Mononuclear cell (primary cell): ENCODE results near the gene NKAIN2. TPM values are rescaled to one million over a fixed set of nuclear protein-coding genes. Genes with fewer than 3 reads are reported as not detected.

Source experiments
- H3K27me3 ChIP-seq: 2 replicates; pipeline ENCODE4 v1.6.0; 2011; ENCODE audit warnings: low read length, control low read depth; ENCODE audit not compliant: insufficient read depth
- H3K4me1 ChIP-seq: 2 replicates; pipeline ENCODE4 v1.5.1; 2011; ENCODE audit warnings: mild to moderate bottlenecking, low read length, control low read depth; ENCODE audit not compliant: insufficient read depth
- H3K4me3 ChIP-seq: 2 replicates; pipeline ENCODE4 v1.5.1; 2011; ENCODE audit warnings: mild to moderate bottlenecking, low read length, moderate library complexity
- H3K9me3 ChIP-seq: 2 replicates; pipeline ENCODE4 v1.5.1; 2011; ENCODE audit warnings: low read depth, mild to moderate bottlenecking, control low read depth, low read length
- total RNA-seq: library from RNA; depleted of rRNA; stranded (reverse); fragments of >200 nt; gene quantifications from one replicate; pipeline ENCODE4 v1.2.3, GENCODE V29; 2012

Gene NKAIN2
- total RNA-seq, 1 donor, result not detected

DNA sequence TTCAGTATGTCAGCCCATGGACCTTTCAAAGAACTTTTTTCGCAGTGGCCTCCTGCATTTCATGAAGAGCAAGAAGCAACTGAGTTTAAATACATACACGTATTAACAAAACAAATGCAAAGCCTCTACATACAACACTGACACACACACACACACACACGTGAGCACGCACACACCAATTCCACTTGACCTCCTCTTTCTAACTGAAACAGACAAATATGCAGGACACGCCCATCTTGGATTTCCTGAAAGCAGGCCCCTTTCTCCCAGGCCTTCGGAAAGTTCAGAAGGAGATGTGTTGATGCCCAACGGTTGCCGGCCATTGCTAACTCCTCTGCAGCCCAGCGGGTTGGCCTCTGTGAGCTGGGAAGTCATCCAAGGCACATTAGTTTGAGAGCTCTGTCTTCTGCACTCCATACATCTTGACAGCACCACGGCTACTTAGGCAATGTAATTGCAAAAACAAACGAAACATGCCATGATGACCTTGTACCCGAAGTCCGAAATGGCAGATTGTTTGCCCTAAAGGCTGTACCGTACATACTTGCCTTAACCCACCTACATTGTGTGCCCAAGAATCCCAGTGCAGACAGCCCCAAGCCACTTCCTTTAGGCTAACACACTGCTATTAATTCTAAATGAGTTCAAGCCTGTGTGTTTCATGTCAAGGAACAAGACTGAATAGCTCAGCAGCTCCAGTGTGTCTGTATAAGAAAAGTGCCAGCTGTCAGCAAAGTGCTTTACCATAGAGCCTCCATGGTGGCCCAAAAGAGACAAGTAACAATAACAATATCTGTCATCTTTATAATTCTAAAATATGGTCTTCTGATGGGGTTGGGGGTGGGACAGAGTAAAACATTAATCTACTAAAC, 1019.8 kb downstream of the NKAIN2 start:
- Histone ChIP-seq H3K9me3 (no peaks in the 10 kb centered on the region), H3K27me3 (no peaks in the 10 kb centered on the region), H3K4me1 (peaks cover 3% of the 10 kb centered on the region), H3K4me3 (no peak overlapping the region)

DNA sequence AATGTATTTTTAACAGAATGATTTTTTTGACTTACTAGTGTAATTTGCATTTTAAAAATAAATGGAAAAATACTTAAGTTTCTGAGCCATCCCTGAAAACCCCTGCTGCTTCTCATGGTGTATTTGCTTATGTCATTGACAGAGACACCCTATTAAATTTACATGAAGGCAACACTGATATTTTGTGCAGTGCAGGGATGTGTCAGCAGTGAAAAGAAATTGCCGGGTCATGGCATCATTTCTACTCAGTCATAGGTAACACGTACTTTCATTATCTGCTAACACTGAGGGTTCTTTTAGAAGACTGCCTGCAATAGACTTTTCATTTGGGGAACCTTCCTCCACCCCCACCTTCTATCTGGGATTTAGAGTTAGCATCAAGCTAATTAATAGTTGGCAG, 1021.9 kb downstream of the NKAIN2 start:
- Histone ChIP-seq H3K4me3 (no peak overlapping the region), H3K4me1 (peaks cover 3% of the 10 kb centered on the region), H3K27me3 (no peaks in the 10 kb centered on the region), H3K9me3 (no peaks in the 10 kb centered on the region)

- Histone ChIP-seq H3K9me3 (no peaks in the 10 kb centered on the region), H3K27me3 (no peaks in the 10 kb centered on the region), H3K4me1 (no peaks in the 10 kb centered on the region)
Measured at GRCh38 chr6:124829822-124830221, 1026.2 kb downstream of the NKAIN2 start.

DNA sequence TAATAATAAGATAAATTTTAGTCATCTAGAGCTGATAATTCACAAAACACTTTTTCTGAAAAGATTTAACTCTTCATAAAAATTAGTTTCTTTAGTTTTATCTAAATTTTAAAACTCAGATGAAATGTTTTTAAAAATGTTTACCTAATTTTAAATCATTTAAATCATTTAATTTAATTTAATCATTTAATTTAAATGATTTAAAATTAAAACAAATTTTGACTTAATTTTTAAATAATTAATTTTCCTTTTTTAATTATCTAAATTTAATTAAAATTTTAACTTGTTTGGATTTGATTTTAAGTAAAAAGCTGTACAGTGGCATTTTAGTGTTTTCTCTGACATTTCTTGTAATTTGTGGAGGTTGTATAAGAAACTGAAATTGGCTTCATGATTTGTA, 1026.8 kb downstream of the NKAIN2 start:
- Histone ChIP-seq H3K4me3 (no peak overlapping the region), H3K9me3 (no peaks in the 10 kb centered on the region), H3K4me1 (no peaks in the 10 kb centered on the region), H3K27me3 (no peaks in the 10 kb centered on the region)

More at GRCh38 chr6:124829822-124830221, 1026.2 kb downstream of the NKAIN2 start:
- H3K4me3 ChIP-seq, result no peak overlapping the region

GRCh38 chr6:124854338-124854922, 1050.8 kb downstream of the NKAIN2 start:
- H3K27me3 ChIP-seq, result no peaks in the 10 kb centered on the region
- H3K4me1 ChIP-seq, result no peaks in the 10 kb centered on the region
- no peak overlapping the region for H3K4me3 ChIP-seq
- H3K9me3 ChIP-seq, result no peaks in the 10 kb centered on the region

DNA sequence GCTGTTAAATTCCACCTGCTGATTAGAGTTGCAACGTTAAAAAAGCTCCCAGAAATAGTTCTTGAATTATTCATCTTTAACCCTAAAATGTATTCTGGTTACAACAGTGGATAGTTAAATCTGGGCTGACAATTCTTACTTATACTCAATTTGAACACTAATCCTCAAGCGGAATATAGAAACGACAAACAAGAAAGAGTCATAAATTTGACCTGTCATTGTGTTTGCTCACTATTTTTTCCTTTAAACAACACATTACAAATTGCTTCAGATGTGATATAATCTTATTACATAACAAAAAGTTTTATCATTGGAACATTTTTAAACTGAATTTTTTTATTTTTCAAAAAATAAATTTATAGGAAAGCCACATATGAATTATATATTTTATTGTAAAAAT, 1054.1 kb downstream of the NKAIN2 start:
- no peak overlapping the region for H3K4me3 ChIP-seq
- no peaks in the 10 kb centered on the region for H3K27me3 ChIP-seq
- H3K4me1 ChIP-seq, result no peaks in the 10 kb centered on the region
- H3K9me3 ChIP-seq, result no peaks in the 10 kb centered on the region

- H3K27me3 ChIP-seq, result no peaks in the 10 kb centered on the region
- no peaks in the 10 kb centered on the region for H3K9me3 ChIP-seq
- H3K4me1 ChIP-seq, result no peaks in the 10 kb centered on the region
- no peak overlapping the region for H3K4me3 ChIP-seq
Measured at GRCh38 chr6:124858564-124858963, 1054.9 kb downstream of the NKAIN2 start.

DNA sequence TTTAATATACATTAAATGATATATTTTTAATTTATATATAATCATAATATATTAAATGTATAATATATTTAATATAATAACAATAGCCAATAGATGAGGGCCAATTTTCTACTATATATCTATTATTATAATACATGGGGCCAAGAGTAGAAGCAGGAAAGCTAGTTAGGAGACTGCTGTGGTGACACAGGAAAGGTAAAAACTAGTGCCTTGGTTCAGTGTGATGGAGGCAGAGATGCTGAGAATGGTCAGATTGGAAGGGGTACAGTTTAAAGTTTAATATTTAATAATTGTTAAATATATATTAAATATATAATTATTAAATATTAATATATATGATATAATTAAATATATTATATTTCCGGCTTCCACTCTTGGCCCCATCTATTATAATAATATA, 1055.7 kb downstream of the NKAIN2 start:
- no peak overlapping the region for H3K4me3 ChIP-seq
- no peaks in the 10 kb centered on the region for H3K27me3 ChIP-seq
- no peaks in the 10 kb centered on the region for H3K9me3 ChIP-seq
- H3K4me1 ChIP-seq, result no peaks in the 10 kb centered on the region

DNA sequence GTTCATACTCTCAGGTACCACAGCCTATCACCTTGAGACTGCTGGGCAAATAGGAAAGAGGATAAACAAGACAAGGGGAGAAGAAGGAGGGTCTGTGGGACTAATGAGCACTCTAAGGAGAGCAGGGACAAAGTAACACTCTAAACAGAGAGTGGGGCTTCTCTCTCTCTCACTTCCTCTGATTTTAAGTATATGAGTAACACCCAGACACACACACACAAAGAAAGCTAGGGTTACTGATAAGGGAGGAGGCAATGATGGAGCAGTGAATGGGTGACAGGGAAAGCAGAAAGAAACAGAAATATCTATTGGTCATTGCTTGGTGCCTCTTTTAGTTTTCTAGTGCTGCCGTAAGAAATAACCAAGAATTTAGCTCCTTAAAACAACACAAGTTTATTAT, 1062.4 kb downstream of the NKAIN2 start:
- Histone ChIP-seq H3K4me3 (no peak overlapping the region), H3K9me3 (no peaks in the 10 kb centered on the region), H3K4me1 (no peaks in the 10 kb centered on the region), H3K27me3 (no peaks in the 10 kb centered on the region)

- Histone ChIP-seq H3K4me3 (no peak overlapping the region), H3K27me3 (no peaks in the 10 kb centered on the region), H3K9me3 (no peaks in the 10 kb centered on the region), H3K4me1 (no peaks in the 10 kb centered on the region)
Measured at GRCh38 chr6:124867121-124867520, 1063.5 kb downstream of the NKAIN2 start.

DNA sequence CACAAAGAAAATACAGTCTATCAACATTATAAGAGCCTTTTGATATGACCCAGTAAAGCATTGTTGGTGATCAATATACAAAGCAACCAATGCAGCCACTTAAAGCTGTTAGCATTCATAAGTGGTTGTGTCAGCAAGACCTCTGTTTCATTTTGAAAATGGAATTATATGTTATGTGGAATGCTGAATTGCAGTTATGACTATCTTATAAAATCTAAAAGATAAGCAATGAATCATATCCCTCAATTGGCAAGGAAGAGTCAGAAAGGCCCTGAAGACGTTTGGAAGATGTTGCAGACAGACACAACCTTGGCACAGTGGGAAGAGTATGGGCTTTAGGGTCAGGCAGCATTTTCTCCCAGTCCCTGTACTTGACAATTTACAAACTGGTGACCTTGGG, 1064.8 kb downstream of the NKAIN2 start:
- H3K4me1 ChIP-seq, result no peaks in the 10 kb centered on the region
- H3K27me3 ChIP-seq, result no peaks in the 10 kb centered on the region
- no peaks in the 10 kb centered on the region for H3K9me3 ChIP-seq
- no peak overlapping the region for H3K4me3 ChIP-seq

DNA sequence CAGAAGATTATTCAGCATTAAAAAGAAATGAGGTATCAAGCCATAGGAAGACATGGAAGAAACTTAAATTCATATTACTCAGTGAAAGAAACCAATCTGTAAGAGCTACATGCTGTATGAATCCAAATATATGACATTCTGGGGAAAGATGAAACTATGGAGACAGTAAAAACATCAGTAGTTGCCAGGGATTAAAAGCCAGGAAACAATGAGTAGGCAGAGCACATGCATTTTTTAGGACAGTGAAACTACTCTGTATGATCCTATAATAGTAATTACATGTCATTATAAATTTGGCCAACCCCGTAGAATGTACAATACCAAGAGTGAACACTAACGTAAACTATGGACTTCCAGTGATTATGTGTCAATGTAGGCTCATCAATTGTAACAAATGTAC, 1065.8 kb downstream of the NKAIN2 start:
- H3K9me3 ChIP-seq, result no peaks in the 10 kb centered on the region
- H3K4me1 ChIP-seq, result no peaks in the 10 kb centered on the region
- no peak overlapping the region for H3K4me3 ChIP-seq
- no peaks in the 10 kb centered on the region for H3K27me3 ChIP-seq

DNA sequence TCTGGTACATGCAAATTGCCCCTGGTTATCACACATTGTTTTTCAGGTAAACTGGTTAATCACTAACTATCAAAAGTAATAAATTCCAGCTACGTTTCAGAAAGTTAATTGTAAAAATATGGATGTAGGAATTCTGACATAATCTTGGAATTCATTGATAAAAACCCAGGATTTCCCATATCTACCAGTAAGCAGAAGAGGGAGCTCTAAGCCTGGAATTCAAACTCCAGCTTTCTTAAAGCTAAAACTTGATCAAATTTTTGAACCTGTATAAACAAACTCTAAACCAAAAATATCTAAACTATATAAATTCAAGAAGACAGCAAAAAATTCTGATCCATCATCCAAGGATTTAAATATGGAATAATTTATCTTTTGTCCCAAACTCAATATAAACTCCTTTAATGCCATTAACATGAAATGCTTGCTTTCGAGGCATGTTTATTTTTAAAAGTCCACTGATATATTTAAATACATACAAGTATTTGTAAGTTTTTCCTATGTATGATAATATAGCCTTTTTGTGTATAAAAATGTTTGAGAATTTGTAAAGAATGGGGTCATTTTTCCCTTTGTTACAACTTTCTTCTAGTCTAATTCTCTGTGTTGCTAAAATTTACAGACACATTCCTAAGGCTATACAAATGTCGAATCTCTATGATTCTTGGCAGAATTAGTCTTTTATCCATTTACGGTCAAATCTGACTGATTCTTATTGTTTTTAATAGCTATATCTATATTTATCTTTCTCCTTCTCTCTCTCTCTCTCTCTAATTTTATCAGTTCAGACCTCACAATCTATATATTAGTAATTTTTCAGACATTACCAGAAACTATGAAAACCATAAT, 1067.2 kb downstream of the NKAIN2 start:
- no peak overlapping the region for H3K4me3 ChIP-seq
- H3K9me3 ChIP-seq, result no peaks in the 10 kb centered on the region
- H3K4me1 ChIP-seq, result no peaks in the 10 kb centered on the region
- H3K27me3 ChIP-seq, result no peaks in the 10 kb centered on the region

GRCh38 chr6:124872361-124873065, 1068.8 kb downstream of the NKAIN2 start:
- H3K4me3 ChIP-seq, result no peak overlapping the region
- no peaks in the 10 kb centered on the region for H3K9me3 ChIP-seq
- no peaks in the 10 kb centered on the region for H3K27me3 ChIP-seq
- H3K4me1 ChIP-seq, result no peaks in the 10 kb centered on the region

GRCh38 chr6:124873066-124873410, 1069.4 kb downstream of the NKAIN2 start:
- Histone ChIP-seq H3K4me1 (no peaks in the 10 kb centered on the region), H3K9me3 (no peaks in the 10 kb centered on the region), H3K27me3 (no peaks in the 10 kb centered on the region), H3K4me3 (no peak overlapping the region)
